ENCODE measurements around the gene NDST1. TPM values are rescaled to one million over a fixed set of nuclear protein-coding genes. Genes with fewer than 3 reads are reported as not detected.

NDST1 gene
- total and polyA plus RNA-seq, 2 of the 8 experiments (the other 6 are each of a cell fraction or from before 2014, with no cell fraction given), result 27.0 to 72.0 TPM

DNA sequence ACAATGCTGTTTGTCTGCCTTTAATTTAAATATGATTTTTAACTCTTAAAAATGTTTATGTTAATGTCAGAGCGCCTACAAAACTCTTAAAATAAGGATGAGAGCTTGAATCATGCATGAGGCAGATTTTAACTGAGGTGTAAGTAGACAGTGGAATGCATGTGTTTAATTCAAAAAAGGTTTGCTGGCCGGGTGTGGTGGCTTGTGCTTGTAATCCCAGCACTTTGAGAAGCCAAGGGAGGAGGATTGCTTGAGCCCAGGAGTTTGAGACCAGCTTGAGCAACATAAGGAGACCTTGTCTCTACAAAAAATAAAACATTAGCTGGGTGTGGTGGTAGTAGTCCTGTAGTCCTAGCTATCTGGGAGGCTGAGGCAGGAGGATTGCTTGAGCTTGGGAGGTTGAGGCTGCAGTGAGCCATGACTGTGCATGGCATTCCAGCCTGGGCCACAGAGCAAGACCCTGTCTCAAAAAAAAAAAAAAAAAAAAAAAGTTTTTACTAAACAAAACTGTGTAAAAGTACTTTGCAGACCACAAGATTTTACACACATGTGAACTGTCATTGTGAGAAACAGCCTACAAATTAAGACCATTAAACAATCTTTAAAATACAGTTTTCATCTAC, 21.1 kb downstream of the NDST1 start:
- H3K36me3 ChIP-seq (ENCODE audit: control insufficient read depth in 2 of 4, insufficient read depth in 4 of 4, low read length in 3 of 4), result peaks cover 0 to 26% (median 6%) of the 10 kb centered on the region in 4 experiments; a peak in 5 of 8 replicates
- no peak overlapping the region for H3K27ac ChIP-seq (ENCODE audit: low read depth, low read length)
- H2BK5ac ChIP-seq (ENCODE audit: low read depth, low read length), result no peak overlapping the region
- no peak overlapping the region for H3K9ac ChIP-seq (replicated peaks in 1 of 4; ENCODE audit: extremely low read depth in 1 of 4, low read depth in 3 of 4, low read length in 3 of 4)
- H2BK15ac ChIP-seq (ENCODE audit: low read length), result no peak overlapping the region
- H3K23me2 ChIP-seq (ENCODE audit: low read depth, low read length), result no peaks in the 10 kb centered on the region
- 73% methylated on average over 2 of the region's 2 CpGs; no CpG with 5 or more reads in 1 of the 2 experiments for WGBS, 2 experiments (ENCODE audit: extremely low coverage in 1 of 2, insufficient coverage in 1 of 2, insufficient read length in 1 of 2, insufficient replicate concordance in 2 of 2, low coverage in 1 of 2, low lambda C conversion rate in 2 of 2, missing lambda C conversion rate in 1 of 2)
- H2BK120ac ChIP-seq (replicated peaks; ENCODE audit: low read depth, low read length), result no peak overlapping the region
- no peak overlapping the region for H2AFZ ChIP-seq (ENCODE audit: low read length)
- H2BK12ac ChIP-seq (ENCODE audit: low read depth, low read length), result no peak overlapping the region
- H4K91ac ChIP-seq (replicated peaks; ENCODE audit: insufficient read length, low read length), result no peak overlapping the region
- peaks cover 20% of the 10 kb centered on the region for H3K79me1 ChIP-seq (ENCODE audit: low read depth, low read length)
- FAIRE-seq, result no peak
- no peak overlapping the region for H2AK5ac ChIP-seq (ENCODE audit: low read depth, low read length)
- no peaks in the 10 kb centered on the region for H3K27me3 ChIP-seq (replicated peaks in 1 of 4; ENCODE audit: control insufficient read depth in 3 of 4, extremely low read depth in 1 of 4, insufficient read depth in 3 of 4, low read length in 3 of 4)
- H3K4me2 ChIP-seq (ENCODE audit: insufficient read depth in 1 of 2, low read depth in 2 of 2, low read length in 2 of 2), result no peak overlapping the region
- peaks cover 17 to 35% of the 10 kb centered on the region in 2 experiments for H4K20me1 ChIP-seq (replicated peaks in 1 of 2; ENCODE audit: control insufficient read depth in 1 of 2, insufficient read depth in 2 of 2, low read length in 2 of 2)
- H3K4me3 ChIP-seq (ENCODE audit: extremely low read depth in 1 of 4, insufficient read depth in 2 of 4, low read depth in 3 of 4, low read length in 4 of 4), result no peak overlapping the region
- H3K18ac ChIP-seq (ENCODE audit: extremely low read depth, low read length), result no peak overlapping the region
- H3K9me3 ChIP-seq (ENCODE audit: insufficient read depth in 2 of 2, low read depth in 1 of 2, low read length in 1 of 2), result no peaks in the 10 kb centered on the region
- H3K56ac ChIP-seq (replicated peaks; ENCODE audit: insufficient read length, low read depth, low read length), result no peak overlapping the region
- H4K8ac ChIP-seq (ENCODE audit: extremely low read depth, insufficient read depth, low read length), result no peak overlapping the region
- H3K4me1 ChIP-seq (replicated peaks in 1 of 4; ENCODE audit: control insufficient read depth in 3 of 4, insufficient read depth in 4 of 4, low read length in 3 of 4), result peaks cover 7 to 23% (median 16%) of the 10 kb centered on the region in 4 experiments
- H3K4ac ChIP-seq (replicated peaks; ENCODE audit: insufficient read length, low read depth, low read length), result no peak overlapping the region
- peaks cover 0 to 32% of the 10 kb centered on the region in 2 experiments; a peak in 2 of 4 replicates for H3K79me2 ChIP-seq (ENCODE audit: control insufficient read depth in 1 of 2, insufficient read depth in 2 of 2, low read length in 2 of 2)
- H4K5ac ChIP-seq (ENCODE audit: insufficient read length, low read depth, low read length), result no peak overlapping the region
- CTCF ChIA-PET (ENCODE audit: partially characterized antibody), result interaction anchor here (0.6 to 15.3 kb wide), 9 partner anchors 12 to 109 kb away, joined by 3 to 229 read pairs (median 12); partner anchors contain the start of gene NDST1
- DNase-seq (ENCODE audit: low read depth in 1 of 2, low spot score in 2 of 2), result no peak
- H2BK20ac ChIP-seq (ENCODE audit: low read length), result no peak overlapping the region
- H3K23ac ChIP-seq (ENCODE audit: insufficient read length), result no peak overlapping the region
- no peak overlapping the region for H3K14ac ChIP-seq (ENCODE audit: insufficient read length)
- POLR2A ChIA-PET (ENCODE audit: partially characterized antibody), result interaction anchor here (0.8 to 2.0 kb wide), 4 partner anchors 17 to 80 kb away, joined by 3 to 7 read pairs (median 4); no protein-coding TSS in a partner anchor
- TF ChIP-seq JUND (IDR thresholded peaks at IDR 0.05; ENCODE audit: low read length) (no peak), FOSL1 (IDR thresholded peaks at IDR 0.05; ENCODE audit: insufficient read depth, low read depth, low read length) (no peak), TCF12 (IDR thresholded peaks at IDR 0.05; ENCODE audit: low read depth, low read length) (no peak), POU5F1 (IDR thresholded peaks at IDR 0.05; ENCODE audit: low read depth, low read length) (no peak), BCL11A (IDR thresholded peaks at IDR 0.05; ENCODE audit: low read depth in 2 of 2, low read length in 2 of 2) (no peak), GABPA (IDR thresholded peaks at IDR 0.05; ENCODE audit: borderline replicate concordance, insufficient read depth, low read length) (no peak), POLR2A (IDR thresholded peaks at IDR 0.05; ENCODE audit: control extremely low read depth in 1 of 2, low read depth in 2 of 2, low read length in 2 of 2) (no peak), SIX5 (IDR thresholded peaks at IDR 0.05; ENCODE audit: low read depth, low read length) (no peak), HDAC6 (IDR thresholded peaks at IDR 0.05; ENCODE audit: low read depth, low read length) (no peak)
- TF ChIP-seq, protein P1, sequence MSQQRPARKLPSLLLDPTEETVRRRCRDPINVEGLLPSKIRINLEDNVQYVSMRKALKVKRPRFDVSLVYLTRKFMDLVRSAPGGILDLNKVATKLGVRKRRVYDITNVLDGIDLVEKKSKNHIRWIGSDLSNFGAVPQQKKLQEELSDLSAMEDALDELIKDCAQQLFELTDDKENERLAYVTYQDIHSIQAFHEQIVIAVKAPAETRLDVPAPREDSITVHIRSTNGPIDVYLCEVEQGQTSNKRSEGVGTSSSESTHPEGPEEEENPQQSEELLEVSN (IDR thresholded peaks at IDR 0.05), result no peak
- TF ChIP-seq, protein P2, sequence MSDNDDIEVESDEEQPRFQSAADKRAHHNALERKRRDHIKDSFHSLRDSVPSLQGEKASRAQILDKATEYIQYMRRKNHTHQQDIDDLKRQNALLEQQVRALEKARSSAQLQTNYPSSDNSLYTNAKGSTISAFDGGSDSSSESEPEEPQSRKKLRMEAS (IDR thresholded peaks at IDR 0.05), result no peak
- TF ChIP-seq, protein P3, sequence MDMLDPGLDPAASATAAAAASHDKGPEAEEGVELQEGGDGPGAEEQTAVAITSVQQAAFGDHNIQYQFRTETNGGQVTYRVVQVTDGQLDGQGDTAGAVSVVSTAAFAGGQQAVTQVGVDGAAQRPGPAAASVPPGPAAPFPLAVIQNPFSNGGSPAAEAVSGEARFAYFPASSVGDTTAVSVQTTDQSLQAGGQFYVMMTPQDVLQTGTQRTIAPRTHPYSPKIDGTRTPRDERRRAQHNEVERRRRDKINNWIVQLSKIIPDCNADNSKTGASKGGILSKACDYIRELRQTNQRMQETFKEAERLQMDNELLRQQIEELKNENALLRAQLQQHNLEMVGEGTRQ (IDR thresholded peaks at IDR 0.05; ENCODE audit: low read length), result no peak
